ENCODE data around the gene EHF.

EHF gene

DNA sequence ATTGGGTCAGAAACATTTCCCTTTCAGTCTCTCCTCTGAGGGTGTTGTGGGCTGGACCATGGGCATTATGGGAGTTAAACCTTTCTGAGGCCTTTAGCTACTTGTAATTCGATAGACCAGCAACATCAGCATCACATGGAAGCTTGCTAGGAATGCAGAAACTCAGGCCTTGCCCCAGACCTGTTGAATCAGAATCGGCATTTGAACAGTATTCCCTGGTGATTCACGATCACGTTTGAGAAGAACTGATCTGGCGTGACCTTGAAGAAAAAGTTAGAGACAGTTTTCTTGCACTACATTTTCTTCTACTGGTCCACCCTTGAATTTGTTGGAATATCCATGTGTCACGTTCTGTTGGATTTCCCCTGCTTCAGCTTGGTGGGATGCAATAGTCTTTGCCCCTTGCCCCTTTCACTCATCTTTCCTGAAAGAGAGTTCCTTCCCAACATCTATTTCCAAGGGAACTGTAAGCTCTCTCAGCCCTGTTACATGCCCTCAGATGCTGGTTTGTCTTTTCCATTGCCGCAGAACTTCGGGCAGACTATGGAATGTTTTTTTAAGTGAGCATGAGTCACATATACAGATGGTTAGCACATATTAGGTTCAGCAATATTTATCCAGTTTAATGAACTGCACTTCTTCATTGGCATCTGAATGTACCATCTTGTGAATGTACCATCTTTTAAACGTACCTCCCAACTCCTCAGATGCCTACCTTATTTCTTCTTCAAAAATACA, 23.9 kb downstream of the EHF start:
- DNase-seq (ENCODE audit: low read depth) = peak; percentile 58

DNA sequence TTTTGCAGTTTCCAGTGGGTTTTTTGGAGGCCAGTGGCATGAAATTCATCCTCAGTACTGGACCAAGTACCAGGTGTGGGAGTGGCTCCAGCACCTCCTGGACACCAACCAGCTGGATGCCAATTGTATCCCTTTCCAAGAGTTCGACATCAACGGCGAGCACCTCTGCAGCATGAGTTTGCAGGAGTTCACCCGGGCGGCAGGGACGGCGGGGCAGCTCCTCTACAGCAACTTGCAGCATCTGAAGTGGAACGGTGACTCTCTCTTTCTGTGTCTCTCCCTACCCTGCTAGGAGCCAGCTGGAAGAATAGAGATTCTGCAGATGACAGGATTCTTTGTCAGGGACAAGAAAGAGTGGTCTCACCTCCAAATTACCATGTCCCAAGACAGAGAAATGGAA, 25.5 kb downstream of the EHF start:
- DNase-seq (ENCODE audit: low read depth) = no peak

DNA sequence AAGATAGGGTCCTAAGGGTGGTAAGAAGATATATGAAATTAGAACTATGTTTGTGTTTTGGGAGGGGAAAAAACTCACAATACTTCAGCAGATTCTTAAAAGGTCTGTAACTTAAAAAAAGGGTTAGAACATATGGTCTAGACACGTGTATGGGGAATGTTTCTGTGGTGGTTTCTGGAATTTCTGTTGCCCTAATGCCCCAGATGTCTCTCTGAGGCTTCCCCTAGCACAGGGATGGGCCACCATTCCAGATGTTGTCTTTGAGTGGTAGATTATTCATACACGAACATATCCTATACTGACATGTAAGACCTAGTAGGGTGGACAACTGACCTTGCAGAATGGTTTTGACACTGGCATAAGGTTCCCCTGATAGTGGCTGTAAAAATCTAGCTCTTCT, 26.2 kb downstream of the EHF start:
- DNase-seq (ENCODE audit: low read depth) = no peak

GRCh38 chr11:34647532-34647931, 26.6 kb downstream of the EHF start:
- no peak for DNase-seq (ENCODE audit: low read depth)

- DNase-seq (ENCODE audit: low read depth) = no peak
These were observed 27.1 kb downstream of the EHF start for GRCh38 chr11:34648036-34648435.

DNA sequence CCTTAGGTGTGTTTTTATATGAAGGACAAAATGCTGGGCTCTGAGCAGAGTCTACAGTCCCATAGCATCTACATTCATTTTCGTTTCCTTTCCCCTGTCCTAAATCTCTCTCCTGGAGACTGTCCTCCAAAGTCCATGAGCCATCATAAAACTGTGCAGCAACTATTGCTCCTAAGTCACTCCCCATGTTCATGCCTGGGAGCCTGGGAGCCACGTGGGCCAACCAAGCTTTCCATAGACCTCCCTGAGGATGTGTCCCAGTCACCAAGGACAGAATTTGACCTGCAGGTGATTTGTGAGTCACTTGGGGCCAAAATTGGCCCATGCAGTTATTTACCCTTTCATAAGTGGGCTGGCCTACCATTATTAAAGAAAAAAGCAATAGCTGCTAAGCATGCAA, 28.7 kb downstream of the EHF start:
- DNase-seq (ENCODE audit: low read depth) = no peak

GRCh38 chr11:34650528-34650927, 29.6 kb downstream of the EHF start:
- no peak for DNase-seq (ENCODE audit: low read depth)

DNA sequence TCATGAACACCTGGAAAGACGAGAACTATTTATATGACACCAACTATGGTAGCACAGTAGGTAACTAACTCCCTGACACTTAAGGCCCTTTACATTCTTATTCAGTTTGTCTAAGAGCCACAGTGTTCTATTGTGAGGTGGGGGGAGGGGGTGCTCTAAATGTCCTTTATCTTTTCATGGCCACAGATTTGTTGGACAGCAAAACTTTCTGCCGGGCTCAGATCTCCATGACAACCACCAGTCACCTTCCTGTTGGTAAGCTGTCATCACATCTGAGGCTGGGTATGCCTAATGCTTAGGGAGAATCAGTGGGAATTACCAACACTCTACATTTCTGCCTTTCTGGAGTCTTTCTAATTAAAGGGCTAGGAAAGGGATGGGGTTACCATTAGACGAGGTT, 30.7 kb downstream of the EHF start:
- no peak for DNase-seq (ENCODE audit: low read depth)

- DNase-seq (ENCODE audit: low read depth) = no peak
These were observed 31.5 kb downstream of the EHF start for GRCh38 chr11:34652191-34652973.

DNA sequence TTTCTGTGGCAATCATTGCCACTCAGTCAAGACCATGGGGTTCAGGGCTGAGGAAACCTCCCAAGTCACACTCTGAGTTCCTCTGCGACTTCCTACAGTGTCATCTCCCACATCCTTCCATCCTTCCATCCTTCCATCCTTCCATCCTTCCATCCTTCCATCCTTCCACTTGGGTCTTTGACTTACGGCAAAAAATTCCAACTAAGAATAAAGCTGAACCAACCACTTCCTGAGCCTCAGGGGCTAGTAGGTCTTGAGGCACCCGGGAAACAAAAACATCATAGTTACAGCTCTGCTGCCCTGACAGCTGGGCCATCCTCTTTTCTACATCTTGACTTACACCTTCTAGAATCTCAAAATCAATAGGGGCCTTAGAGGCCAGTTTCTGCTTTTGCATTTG, 32.1 kb downstream of the EHF start:
- DNase-seq (ENCODE audit: low read depth) = no peak

DNA sequence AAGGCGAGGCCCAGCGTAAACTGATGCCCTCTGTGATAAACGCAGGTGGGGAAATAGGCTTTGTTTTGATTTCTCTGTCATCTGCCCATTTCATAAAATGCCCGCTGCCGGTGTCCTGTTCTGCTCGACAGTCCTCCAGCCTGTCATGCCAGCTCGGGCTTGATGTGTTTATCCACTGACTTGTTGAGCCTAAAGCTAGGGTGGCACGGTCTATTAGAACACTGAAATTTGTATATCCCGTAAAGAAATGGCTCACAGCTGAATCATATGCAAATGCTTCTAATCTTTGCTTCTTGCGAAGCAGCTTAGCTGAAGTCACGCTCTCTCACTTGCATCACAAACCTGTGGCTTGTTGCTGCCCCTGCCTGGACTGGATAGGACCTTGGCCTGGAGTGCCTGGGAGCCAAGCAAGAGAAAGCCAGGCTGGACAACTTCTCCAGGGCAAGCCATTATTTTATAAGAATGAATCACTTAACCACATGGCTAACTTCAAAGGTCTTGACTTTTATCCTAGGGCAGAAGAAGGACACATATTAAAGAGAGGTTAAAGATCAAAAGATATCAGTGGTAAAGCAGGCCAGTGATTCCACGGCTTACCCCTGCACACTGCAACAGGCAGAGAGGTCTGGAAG, 33.1 kb downstream of the EHF start:
- DNase-seq (ENCODE audit: low read depth) = peak; percentile 87

DNA sequence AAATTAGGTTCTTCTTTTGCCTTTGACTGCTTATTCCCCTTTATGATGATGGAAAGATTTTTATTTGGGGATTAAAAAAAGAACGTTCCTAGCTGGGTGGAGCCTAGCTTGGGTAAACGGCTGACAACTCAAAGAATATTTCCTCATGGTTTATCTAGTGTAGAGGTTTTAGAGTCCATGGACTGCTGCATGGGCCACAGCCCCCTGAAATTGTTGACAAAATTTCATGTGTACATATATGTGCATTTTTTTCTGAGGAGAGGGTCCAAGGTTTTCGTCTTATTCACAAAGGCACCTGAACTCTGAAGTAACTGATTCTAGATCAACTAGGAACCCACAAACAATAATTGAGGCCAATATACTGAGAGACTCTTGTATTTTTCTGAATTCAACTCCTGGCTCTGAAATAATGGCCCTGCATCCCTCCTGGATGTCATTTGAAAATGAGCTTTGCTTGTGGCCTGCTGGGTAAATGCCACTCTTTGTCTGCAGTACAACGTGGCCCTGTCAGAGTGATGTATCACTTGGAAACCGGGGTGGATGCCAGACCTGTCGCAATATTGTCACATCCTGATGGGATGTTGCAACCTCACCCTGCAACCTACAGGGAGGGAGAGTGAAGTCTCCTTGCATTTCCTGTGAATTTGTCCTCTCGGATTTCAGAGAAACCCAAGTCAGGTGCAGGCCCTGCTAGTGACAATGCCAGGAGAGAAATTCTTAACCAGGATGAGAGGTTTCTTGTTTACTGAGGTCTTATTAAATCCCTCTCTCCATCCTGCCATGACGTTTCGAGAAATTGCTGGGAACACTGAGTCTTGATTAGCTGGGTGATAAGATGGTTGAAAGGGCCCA, 33.8 kb downstream of the EHF start:
- DNase-seq (ENCODE audit: low read depth) = peak; percentile 42

- DNase-seq (ENCODE audit: low read depth) = peak; percentile 62
These were observed 34.6 kb downstream of the EHF start for GRCh38 chr11:34655335-34656008.

- no peak for DNase-seq (ENCODE audit: low read depth)
These were observed 35.3 kb downstream of the EHF start for GRCh38 chr11:34656062-34656720.

- no peak for DNase-seq (ENCODE audit: low read depth)
These were observed 37.5 kb downstream of the EHF start for GRCh38 chr11:34658071-34659015.

DNA sequence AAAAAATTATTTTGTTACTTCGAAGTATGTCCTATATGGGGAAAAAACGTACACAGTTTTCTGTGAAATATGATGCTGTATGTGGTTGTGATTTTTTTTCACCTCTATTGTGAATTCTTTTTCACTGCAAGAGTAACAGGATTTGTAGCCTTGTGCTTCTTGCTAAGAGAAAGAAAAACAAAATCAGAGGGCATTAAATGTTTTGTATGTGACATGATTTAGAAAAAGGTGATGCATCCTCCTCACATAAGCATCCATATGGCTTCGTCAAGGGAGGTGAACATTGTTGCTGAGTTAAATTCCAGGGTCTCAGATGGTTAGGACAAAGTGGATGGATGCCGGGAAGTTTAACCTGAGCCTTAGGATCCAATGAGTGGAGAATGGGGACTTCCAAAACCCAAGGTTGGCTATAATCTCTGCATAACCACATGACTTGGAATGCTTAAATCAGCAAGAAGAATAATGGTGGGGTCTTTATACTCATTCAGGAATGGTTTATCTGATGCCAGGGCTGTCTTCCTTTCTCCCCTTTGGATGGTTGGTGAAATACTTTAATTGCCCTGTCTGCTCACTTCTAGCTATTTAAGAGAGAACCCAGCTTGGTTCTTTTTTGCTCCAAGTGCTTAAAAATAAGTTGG, 38.3 kb downstream of the EHF start:
- DNase-seq (ENCODE audit: low read depth) = no peak

- DNase-seq (ENCODE audit: low read depth) = no peak
These were observed 44.4 kb downstream of the EHF start for GRCh38 chr11:34665077-34665835.

GRCh38 chr11:34667810-34668582, 47.1 kb downstream of the EHF start:
- no peak for DNase-seq (ENCODE audit: low read depth)
